ENCODE data around the gene CD84.
"Not testable (repeated sequence)": the region's sequence is repeated elsewhere in the genome, so short reads cannot be mapped to it uniquely, and the experiment has no call there.

Gene CD84

DNA sequence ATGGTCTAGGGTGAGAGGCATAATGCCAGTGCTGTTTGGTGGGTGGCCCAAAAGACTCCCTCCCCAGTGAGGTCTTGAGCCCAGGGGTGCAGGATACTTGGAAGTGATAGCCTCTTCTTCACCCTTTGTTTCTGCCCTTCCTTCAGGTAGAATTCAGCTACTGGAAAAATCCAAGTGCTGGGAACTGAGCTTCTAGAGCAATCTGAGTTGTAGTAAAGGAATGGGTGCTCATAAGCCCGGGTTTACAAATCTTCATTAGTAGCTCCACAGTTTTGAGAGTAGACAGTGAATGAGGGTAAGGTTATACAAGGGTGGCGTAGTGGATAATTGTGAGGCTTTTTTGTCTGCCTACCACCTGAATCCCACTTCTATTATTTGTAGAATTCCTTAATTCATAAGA lies 29.2 kb upstream of the CD84 start:
- no peak for DNase-seq

DNA sequence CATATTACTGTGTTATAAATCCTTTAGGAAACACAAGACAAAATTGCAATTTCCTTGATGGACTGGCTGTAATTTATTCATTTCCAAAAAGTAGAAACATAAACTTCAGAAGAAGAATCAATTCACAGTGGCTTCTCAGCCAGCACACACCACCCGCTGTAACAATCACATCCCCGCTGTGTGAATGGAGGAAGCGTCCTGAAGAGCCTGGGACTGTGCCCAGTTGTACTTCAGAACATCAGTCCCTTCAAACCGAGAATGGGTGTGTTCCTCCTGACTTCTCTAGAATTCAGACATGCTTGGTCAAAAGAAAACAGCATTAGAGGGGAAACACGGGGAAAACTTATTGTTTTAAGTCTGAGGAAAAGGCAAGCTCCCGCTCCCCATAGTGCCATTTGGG lies 28.8 kb upstream of the CD84 start:
- DNase-seq, result no peak

DNA sequence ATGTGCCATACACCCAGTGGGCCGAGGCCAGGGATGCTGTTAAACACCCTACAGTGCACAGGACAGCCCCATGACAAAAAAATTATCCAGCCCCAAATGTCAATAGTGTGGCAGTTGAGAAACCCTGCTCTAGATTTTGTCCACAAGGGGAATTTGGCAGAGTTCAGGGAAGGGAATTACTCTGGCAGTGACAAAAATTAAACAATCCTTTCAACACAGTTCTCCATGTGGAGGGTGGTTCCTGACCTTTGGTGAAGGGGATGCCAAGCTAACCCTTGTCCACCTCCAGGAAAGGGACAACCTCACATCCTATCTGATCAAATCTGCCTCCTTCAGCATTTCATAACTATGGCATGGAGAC lies 28.4 kb upstream of the CD84 start:
- no peak for DNase-seq

DNA sequence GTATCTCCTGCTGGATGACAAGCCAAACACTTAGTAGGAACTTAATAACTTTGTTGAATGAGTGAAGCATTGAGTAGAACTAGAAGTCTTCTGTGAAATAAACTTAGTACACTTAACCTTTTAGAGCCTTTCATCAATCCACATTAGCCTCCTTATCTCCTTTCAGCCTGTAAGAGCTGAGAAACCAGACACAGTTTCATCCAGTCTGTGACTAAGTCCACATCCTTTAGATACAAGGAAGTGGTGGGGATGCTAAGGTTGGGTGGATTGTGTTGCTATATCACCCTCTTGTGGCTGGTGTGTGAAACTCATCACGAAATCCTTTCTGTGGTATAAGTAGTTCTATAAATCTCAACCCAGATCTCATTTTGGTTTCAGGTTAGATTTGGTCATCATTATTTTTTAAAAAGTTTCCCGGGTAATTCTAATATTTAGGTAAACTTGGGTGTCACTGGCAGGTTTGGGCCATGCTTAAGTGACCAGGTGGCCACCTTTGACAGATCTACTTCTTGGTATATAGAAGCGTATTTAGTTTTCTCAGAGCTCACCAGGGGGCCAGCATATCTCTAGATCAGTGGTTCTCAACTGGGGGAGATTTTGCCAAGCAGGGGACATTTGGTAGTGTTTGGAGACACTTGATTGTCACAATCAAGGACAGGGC lies 27.8 kb upstream of the CD84 start:
- DNase-seq, result no peak

DNA sequence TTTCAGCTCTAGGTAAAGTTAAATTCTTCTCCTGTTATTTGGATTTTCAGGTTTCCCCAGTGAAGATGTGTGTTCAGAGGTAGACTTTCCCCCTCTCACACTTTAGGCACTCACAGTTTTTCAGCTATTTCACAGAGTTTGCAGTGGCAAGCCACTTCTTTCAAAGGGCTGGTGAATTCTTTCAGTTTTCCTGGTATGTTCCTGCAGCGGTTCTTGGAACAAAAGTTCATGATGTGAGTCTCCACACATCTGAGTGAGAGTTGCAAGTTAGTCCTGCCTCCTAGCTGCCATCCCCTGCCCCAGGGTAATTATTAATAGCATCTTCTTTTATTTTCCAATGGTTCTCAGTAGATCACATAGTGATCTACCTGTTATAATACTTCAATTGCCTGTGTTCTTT lies 27.3 kb upstream of the CD84 start:
- DNase-seq, result no peak

DNA sequence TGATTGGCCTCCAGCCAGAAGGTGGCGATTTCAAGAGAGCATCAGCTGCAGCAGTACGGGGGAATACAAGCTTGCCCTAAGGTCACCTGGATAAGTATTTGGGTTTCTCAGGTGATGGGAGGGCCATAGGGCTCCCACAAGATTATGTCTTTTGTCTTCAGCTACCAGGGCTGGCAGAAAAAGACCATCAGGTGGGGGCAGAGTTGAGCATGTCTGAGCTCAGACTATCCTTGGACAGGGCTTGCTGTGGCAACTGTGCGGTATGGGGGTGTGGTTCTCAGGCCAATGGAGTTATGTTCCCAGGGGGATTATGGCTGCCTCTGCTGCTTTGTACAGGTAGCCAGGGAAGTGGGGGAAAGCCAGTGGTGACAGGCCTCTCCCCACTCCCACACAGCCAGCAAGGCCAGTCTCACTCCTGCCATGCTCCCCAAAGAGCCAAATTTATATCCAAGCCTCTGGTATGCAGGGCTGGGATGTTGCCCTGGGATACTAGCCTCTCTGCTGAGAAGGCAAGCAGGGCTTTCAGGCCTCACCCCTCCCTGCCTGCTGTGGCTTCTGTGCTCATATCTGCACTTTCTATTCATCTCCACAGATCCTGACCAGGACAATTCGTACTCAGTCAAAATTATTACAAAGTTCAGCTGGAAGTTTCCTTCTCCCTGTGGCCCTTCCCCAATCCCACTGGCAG lies 26.6 kb upstream of the CD84 start:
- DNase-seq, result no peak

DNA sequence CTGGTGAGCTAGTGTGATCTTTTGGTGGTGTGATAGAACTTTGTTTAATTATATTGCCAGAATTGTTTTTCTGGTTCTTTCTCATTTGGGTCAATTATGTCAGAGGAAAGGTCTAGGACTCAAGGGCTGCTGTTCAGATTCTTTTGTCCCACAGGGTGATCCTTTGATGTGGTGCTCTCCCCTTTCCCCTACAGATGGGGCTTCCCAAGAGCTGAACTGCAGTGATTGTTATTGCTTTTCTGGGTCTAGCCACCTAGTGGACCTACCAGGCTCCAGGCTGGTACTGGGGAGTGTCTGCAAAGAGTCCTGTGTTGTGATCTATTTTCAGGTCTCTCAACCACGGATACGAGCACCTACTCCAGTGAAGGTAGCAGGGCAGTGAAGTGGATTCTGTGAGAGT lies 25.9 kb upstream of the CD84 start:
- no peak for DNase-seq

DNA sequence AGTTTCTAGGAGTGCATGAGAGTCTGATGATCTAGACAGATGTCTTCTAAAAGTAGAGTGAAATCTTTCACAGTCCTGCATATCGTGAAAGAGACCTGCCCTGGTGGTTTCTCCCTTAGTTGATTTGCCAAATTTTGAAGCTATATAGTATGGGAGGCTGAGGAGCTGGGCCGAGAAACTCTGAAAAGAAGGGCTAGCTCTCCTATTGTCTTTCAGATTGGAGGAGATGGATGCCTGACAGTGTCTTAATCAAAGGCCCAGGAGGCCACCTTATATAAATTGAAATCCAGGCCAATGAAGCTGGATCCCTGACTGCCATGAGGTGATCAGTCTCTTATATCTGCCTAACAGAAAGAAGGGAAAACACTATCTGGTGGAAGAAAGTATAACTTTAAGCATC lies 18.4 kb upstream of the CD84 start:
- DNase-seq, result no peak

DNA sequence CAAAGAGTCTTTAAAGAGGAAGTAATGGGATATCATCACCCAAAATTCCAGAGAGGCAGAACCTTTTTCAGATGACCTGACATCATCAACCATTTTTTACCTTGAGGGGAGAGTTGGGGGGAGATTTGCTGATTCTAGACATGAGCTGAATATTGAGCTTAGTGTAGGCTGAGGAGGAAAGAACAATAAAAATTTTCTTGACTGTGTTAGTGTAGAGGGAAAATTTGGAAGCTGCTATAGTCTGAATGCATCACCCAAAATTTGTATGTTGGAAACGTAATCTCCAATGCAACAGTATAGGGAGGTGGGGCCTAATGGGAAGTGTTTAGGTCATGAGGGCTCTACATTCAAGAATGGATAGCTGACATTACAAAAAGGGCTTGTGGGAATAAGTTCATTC lies 17.8 kb upstream of the CD84 start:
- no peak for DNase-seq

DNA sequence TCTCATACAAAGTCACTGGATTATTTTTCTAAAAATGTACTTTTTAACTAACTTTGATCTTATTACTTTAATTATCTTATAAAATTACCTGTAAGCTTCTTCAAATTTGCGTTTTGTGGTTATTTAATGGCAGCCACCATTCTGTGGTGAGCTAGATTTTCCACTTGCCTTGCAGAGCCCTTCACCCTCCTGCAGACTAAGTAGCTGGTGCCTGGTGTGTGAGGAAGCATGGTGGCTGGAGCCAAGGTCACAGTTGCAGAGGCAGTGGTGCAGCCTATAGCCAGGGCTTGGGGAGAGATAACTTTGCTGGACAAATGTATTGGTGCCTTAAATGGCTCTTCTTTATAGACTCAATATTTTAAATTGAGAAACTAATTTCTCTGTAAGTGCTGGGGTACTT lies 11.2 kb upstream of the CD84 start:
- no peak for DNase-seq

DNA sequence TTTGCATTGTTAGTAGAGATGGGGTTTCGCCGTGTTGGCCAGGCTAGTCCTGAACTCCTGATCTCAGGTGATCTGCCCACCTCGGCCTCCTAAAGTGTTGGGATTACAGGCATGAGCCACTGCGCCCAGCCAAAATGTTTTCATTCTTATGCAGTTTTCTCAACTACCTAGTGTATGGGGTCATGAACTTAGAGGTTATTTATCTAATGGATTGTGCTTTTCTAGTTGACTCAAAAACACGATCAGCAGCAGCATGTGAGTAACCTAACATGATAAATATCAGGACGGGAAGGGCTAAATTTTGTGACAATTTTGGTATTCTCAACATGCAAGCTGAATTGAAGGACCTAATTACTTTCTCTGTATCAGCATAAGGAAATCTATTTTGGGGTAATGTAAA lies 9.2 kb upstream of the CD84 start:
- no peak for DNase-seq

DNA sequence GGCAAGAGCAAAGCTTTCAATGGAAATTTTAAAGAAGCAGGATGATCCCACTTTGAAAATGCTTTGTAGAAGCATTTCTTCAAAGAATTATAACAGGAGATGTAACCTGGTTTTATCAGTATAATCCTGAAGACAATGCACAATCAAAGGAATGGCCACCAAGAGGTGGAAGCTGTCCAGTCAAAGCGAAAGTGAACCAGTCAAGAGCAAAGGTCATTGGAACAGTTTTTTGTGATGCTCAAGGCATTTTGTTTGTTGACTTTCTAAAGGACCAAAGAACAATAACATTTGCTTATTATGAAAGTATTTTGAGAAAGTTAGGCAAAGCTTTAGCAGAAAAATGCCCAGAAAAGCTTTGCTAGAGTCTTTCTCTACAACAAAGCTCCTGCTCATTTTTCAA lies 5.5 kb upstream of the CD84 start:
- DNase-seq, result no peak

DNA sequence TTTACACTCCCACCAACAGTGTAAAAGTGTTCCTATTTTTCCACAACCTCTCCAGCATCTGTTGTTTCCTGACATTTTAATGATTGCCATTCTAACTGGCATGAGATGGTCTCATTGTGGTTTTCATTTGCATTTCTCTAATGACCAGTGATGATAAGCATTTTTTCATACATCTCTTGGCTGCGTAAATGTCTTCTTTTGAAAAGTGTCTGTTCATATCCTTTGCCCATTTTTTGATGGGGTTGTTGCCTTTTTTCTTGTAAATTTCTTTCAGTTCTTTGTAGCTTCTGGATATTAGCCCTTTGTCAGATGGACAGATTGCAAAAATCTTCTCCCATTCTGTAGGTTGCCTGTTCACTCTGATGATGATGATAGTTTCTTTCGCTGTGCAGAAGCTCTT lies 3.7 kb upstream of the CD84 start:
- DNase-seq, result not testable (repeated sequence)

DNA sequence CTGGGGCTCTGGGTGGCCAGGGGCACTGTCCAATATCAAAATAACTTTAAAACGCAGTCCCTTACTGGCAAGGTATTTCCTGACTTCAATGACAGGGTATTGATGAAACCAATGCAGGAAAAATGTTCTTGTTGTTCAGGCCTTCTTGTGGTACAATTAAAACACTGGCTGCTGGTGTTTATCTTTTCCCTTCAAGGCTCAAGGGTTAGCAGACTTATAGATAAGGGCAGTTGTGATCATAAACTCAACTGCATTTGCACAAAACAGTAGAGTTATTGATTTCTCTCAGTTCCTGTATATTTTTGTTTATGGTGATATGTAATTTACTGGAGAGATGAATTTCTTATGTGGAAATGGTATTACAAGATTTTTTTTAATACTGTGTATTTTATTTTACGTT lies 2.7 kb upstream of the CD84 start:
- no peak for DNase-seq

DNA sequence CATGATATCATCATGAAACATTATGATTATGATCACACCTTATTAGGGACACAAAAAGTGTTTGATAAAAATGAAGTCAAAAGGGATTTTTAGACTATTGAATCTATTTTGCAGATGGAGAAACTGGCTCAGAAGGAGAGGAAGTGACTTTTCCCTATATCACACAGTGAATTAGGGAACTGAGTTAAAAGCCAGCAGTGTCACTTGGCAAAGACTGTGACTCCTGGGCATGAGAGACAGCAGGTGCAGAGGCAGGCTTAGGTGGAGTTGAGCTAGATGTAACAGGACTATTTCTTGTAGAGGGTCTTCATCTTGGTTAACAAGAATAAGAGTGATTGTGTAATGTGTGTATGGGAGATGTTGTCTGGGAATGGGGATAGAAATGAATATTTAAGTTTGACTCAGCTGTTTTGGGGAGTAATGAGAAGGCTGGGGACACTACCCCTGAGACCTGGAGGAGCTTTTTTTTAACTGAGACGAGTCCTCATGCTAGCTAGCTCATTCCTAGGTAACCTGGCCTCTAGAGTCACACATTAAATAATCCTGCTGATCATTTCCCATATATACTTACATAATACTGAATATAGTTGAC lies 1.0 kb upstream of the CD84 start:
- DNase-seq, result no peak

DNA sequence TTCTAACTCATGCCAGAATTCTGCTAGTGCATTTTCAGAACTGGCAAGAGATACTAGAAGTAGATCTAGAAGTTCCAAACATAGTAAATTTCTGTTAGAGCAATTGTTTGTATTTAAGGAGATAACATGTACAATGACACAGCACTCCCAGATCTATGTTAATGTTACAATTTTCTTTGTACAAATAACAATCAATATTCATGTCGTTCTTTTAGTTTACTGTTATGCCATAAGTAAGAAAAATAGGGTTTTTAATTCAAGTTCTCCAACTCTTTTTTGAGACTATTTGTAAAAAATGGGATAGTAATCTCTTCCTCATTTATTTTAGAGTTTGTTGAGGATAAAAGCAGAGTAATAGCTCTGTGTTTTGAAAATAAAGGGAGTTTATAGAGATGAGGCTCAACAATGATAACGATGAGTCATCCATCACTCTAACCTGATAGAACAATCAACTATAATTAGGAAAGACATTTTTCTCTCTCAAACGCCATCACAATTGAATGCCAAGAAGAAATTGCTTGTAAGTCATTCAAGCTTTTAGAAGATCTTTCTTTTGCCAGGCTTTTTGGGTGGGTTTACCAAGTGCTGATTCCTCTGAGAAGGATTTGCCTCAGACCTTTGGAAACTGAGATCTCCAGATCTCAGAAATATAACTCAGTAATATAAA lies 638 bp downstream of the CD84 start:
- DNase-seq, result no peak

DNA sequence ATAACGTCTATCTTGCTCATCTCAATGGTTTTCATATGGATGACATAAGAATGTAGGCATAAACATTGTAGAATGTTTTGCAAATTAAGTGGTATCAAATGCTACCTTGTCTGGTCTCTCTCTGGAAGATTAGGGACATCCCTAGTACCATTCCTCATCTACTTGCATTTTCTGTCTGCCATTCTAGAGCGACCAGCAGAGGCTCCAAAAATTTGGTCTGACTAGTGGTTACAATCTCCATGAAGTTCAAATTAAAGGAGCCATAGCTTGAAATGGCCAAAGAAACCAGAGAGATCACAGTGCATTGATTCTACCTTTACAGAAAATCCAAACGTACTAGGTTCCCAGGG lies 1.1 kb downstream of the CD84 start:
- no peak for DNase-seq

DNA sequence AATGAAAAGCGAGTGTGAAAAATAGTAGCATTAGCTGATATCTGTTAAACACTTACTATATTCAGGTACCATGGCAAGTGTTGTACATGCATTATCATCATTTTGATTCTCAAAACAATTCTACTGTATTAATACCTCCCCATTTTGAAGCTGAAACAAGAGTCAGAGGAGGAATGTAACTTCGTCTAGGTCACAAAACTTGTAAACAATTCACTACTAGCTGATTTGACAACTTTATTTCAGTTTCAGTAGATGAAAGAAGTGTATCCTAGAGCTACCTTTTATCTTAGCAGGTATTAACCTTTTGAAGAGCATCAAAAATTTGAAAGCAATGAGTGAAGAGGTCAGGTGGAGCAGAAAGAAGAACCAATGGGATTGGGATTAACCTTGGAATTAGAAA lies 1.6 kb downstream of the CD84 start:
- no peak for DNase-seq

DNA sequence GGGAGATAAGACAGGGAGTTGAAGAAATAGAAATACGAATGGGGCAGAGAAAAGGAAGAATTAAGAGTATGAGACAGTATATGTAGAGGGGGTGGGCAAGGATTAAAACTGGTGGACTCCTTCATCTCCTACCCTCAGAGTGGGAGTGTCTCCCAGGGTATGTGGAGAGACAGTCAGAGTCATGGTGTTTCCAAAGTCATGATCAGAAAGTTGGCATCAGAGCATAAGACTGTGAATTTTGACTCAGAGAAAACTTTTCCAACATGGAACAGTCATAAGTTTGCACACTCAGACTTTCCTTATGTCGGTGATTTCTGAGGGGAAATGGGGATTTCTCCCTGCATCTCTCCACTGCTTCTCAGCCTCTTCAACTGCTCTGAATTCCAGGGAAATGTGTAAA lies 2.4 kb downstream of the CD84 start:
- DNase-seq, result no peak

DNA sequence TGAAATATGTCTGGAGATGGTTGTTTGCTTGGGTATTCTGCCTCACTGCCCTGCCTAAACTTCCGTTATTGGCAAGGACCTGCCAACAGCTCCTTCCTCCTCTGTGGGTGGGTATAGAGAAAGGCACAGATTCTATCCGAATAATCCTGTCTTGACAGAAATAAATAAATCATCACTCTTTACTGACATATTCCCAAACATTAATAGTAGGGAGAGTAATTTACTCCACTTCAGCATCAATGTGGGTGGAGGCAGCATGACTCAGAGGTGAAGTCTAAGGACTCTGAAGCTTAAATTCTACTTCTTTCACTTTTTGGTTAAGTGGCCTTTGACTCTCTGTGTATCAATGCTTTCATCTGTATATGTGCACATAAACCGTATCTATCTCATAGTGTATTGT lies 2.9 kb downstream of the CD84 start:
- no peak for DNase-seq

DNA sequence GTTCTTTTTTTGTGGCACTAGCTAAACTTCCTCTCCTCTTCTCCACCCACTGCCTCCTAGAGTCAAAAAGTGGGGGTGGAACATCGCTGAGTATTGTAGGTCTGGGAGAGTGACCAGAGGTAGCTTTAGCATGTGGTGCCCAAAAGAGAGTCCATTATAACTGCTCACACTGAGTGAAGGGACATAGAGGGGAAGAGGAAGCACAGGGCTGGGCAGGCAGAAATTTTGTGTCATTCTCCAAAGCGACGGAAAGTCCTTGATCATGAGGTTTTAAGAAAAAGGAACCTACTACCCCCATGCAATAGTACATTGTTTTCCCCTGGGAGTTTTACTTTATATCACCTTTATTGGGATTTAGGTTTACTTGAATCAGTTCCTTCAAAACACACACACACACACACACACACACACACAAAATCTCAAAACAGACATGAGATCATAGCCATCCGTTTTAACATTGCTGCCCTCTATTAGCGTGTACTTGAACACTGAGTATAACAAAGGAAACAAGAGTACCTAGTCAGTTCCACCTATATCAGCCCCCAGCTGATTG lies 4.1 kb downstream of the CD84 start:
- no peak for DNase-seq

DNA sequence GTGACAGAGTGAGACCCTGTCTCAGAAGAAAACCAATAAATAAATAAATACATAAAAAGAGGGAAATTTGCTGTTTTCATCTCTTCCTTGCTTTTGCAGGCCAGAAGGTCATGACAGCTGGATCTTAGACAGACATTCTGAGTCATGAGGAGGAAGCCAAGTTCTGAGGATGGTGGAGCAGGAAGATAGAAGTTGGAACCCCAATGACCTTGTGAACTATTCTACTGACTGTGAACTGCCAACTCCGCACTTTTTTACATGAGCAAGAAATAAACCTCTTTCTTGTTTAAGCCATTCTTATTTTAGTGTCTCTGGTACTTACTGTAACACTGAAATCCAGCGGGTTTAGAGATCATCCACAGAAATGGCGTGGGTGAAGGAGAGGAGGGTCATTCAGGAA lies 8.5 kb downstream of the CD84 start:
- no peak for DNase-seq

DNA sequence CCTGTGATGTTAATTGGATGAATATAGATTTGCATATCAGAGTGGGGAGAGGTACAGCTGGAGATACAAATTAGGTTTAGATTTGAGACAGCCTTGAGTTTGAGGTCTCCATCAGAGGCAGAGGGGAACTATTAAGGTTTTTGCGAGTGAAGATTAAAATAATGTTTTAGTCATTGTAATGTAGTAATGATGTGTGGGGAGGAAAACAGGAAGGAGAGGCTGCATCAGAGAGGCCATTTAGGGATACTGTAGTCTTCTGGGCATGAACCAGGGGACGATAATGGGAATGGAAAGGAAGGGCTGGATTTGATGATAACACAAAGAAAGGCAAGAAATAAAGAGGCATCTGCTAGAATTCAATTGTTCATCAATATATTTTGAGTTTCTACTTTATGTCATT lies 9.5 kb downstream of the CD84 start:
- no peak for DNase-seq

Measured in activated T-cell treated with anti-CD3 and anti-CD28 coated beads, Interleukin-2, amount 50 U/mL, for 1 hour (primary cell).